CD4-positive, alpha-beta T cell treated with Interleukin-6 for 4 hours (primary cell): ENCODE data around the gene FAM135A.
"Not testable (repeated sequence)": the region's sequence is repeated elsewhere in the genome, so short reads cannot be mapped to it uniquely, and the experiment has no call there.

Experiments used
- DNase-seq: peaks from one replicate; pipeline ENCODE4 v3.0.0-alpha.2; 2020; ENCODE audit warnings: mixed read lengths

The FAM135A gene

GRCh38 chr6:70549327-70549726, 136.0 kb downstream of the FAM135A start:
- DNase-seq, result no peak

- no peak for DNase-seq
These were observed 138.3 kb downstream of the FAM135A start for GRCh38 chr6:70551566-70551965.

DNA sequence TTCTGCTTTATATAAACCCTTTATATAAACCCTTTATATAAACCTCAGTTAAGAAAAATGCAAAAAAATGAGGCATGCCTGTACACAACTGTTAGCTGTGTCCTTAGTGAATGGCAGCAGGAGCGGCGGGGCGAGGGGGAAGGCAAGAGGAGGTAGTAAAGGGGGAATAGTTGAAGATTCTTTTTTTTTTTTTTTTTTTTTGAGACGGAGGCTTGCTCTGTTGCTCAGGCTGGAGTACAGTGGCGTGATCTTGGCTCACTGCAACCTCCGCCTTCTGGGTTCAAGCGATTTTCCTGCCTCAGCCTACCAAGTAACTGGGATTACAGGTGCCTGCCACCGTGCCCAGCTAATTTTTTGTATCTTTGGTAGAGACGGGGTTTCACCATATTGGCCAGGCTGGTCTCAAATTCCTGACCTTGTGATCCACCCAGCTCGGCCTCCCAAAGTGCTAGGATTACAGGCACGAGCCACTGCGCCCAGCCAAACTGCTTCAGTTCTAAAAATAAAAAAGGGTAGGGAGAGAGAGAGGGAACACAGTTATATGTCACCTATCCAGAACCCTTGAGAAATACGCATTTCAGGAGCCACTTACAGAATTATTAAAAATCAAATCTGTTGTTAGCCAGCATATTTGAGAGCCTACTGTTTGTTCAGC, 139.1 kb downstream of the FAM135A start:
- not testable (repeated sequence) for DNase-seq

- DNase-seq, result no peak
These were observed 139.7 kb downstream of the FAM135A start for GRCh38 chr6:70552974-70553373.

GRCh38 chr6:70557998-70558397, 144.7 kb downstream of the FAM135A start:
- DNase-seq, result no peak

DNA sequence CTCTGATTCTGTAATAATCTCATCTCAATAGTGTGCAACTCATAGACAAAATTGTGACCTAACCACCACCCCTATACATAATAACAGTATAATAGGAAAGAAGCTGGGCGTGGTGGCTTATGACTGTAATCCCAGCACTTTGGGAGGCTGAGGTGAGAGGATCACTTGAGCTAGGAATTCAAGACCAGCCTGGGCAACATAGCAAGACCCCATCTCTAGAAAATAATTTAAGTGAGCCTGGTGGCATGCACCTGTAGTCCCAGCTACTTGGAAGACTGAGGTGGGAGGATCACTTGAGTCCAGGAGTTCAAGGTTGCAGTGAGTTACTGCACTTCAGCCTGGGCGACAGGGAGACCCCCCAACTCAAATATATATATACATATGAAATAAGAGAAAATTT, 149.1 kb downstream of the FAM135A start:
- DNase-seq, result not testable (repeated sequence)

DNA sequence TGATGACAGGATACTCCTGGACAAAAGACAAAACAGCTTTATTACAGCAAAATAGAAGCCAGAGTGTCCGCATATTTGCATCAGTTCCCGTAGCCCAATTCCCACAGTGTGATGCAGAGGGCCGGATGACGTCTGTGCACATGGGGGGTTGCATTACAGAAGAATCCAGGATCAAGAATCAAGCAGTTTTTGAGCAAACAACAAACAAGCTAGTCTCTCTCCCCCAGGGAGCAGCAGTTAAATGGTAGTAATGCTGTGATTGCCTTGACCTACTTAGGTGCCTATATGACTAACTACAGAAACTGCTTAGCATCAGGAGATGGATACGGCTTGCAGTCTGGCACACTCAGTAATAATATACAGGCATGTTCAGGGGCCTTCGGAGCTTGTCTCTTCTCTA, 150.2 kb downstream of the FAM135A start:
- DNase-seq, result no peak

GRCh38 chr6:70566751-70567382, 153.6 kb downstream of the FAM135A start, which contains the start of gene SDHAF4:
Gene SDHAF4 (plus strand): TSS chr6:70566930. CDS start chr6:70566941, 11 bp downstream.
- DNase-seq, result peak; percentile 96

GRCh38 chr6:70574643-70575042, 161.3 kb downstream of the FAM135A start:
- DNase-seq, result no peak

- no peak for DNase-seq
These were observed 162.7 kb downstream of the FAM135A start for GRCh38 chr6:70575899-70576495.

DNA sequence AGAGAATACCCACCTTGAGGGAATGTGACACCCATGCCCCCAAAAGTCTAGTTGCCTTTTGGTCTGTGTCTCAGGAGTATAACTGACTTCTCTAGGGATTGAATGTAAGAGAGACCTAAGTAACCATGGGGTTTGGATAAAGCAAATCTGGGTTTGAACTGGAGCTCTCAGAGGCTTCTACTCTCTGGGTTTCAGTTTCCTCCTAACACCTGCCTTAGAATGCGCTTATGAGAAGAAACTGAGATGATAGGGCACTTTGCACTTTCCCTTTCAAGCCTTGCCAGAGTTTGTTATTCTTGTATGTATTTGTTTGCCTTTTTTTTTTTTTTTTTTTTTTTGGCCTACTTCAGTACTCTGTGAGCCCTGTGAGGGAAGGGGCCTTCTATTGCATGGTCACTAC, 172.8 kb downstream of the FAM135A start:
- no peak for DNase-seq

DNA sequence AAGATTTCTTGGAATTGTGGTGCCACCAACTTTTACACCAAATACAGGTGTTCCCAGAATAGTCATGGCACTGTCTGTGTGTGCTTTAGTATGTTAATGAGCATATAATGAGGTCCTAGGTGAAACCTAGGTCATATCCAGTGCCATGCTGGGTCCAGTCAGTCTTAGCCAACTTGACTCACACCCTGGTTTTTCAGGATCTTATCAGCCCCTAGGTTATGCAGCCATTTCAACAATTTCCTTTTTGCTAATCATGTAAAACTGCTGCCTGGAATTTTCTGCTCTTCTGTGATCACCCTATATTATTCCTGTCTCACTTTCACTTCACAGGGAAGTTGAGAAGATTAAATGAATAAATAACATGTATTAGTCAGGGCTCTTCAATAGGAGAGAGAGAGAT, 177.1 kb downstream of the FAM135A start:
- no peak for DNase-seq

GRCh38 chr6:70592391-70593117, 179.2 kb downstream of the FAM135A start:
- no peak for DNase-seq

- no peak for DNase-seq
These were observed 179.8 kb downstream of the FAM135A start for GRCh38 chr6:70593118-70593486.

DNA sequence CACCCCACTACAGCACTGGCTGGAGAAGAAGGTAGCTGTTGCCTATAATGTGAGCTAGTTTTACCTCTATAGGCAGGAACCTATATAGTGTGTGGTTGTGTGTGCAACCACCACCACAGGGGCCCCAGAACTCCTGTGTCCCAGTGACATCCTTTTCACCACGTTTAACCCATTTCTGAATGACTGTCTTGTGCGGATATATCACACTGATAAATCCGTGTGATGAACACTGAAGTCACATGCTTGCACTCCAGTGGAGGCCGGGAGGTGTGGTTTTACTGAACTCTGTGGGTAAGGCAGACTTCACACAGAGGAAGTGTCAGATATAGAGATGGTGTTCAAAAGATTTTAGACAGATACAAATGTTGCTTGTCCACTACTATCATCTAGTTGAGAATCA, 185.9 kb downstream of the FAM135A start:
- no peak for DNase-seq

- no peak for DNase-seq
These were observed 187.7 kb downstream of the FAM135A start for GRCh38 chr6:70601014-70601413.

- no peak for DNase-seq
These were observed 190.9 kb downstream of the FAM135A start for GRCh38 chr6:70604254-70604653.

GRCh38 chr6:70607371-70607770, 194.1 kb downstream of the FAM135A start:
- not testable (repeated sequence) for DNase-seq

DNA sequence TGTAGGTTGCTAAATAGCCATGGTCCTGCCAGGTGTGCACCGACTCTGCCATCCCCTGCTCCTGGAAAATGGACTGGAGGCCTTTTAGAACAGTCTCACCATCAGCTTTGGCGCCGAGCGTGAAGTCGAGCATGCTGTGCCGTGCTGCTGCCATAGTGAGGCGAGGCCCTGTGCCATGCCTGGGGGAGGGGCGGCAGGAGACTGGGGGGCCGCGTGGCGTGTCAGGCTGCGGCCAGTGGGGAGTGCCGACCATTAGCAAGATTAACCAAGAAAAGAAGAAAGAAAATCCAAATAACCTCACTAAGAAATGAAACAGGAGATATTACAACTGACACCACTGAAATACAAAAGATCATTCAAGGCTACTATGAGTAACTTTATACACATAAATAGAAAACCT, 195.9 kb downstream of the FAM135A start:
- not testable (repeated sequence) for DNase-seq
